22Rv1 (cell line): Measurements from ENCODE around the gene PRDM7.

Experiments
- CTCF ChIP-seq: fragments of 450-650 bp; IDR thresholded peaks from 2 replicates; pipeline ENCODE4 v1.5.1; 2017; ENCODE audit warnings: mild to moderate bottlenecking
- ZFX ChIP-seq: fragments of 450-650 bp; IDR thresholded peaks from 2 replicates; pipeline ENCODE4 v1.6.1; 2017; ENCODE audit warnings: antibody characterized with exemption, borderline replicate concordance

GRCh38 chr16:90020838-90021382 lies 56.2 kb downstream of the PRDM7 start:
- TF ChIP-seq CTCF (no peak), ZFX (no peak)
